RWPE1 (cell line): Measurements from ENCODE around the gene DGKI.

Source experiments
- CTCF ChIA-PET: fragments of 350-600 bp; sonication (Branson Sonifier 250); formaldehyde crosslinking; extraction: SDS; loops from one replicate; lab custom pipeline; 2021; lab: Yijun Ruan, JAX
- POLR2A ChIA-PET: fragments of 400-600 bp; formaldehyde crosslinking; extraction: SDS; loops from one replicate; lab custom pipeline; 2020; ENCODE audit warnings: antibody characterized with exemption; ENCODE audit not compliant: low non-redundant PET; lab: Yijun Ruan, JAX
- DNase-seq: peaks from one replicate; pipeline ENCODE4 v3.0.0; 2012; ENCODE audit warnings: low spot score
- H3K27ac ChIP-seq: fragments of 450-650 bp; 2 replicates; pipeline ENCODE4 v1.5.1; 2017
- CTCF ChIP-seq: fragments of 450-650 bp; conservative IDR thresholded peaks from 2 replicates; pipeline ENCODE4 v1.5.1; 2017; ENCODE audit warnings: low read depth, mild to moderate bottlenecking

DGKI gene

GRCh38 chr7:137354961-137355360 is 491.8 kb downstream of the DGKI start:
- CTCF ChIA-PET, result no interaction called here
- no peak overlapping the region for H3K27ac ChIP-seq
- TF ChIP-seq CTCF, result no peak
- no peak for DNase-seq
- POLR2A ChIA-PET, result no interaction called here

- no peak for DNase-seq
- H3K27ac ChIP-seq, result no peak overlapping the region
- TF ChIP-seq CTCF, result no peak
- CTCF ChIA-PET, result no interaction called here
- POLR2A ChIA-PET, result no interaction called here
Measured at GRCh38 chr7:137354396-137354795, 492.4 kb downstream of the DGKI start.

DNA sequence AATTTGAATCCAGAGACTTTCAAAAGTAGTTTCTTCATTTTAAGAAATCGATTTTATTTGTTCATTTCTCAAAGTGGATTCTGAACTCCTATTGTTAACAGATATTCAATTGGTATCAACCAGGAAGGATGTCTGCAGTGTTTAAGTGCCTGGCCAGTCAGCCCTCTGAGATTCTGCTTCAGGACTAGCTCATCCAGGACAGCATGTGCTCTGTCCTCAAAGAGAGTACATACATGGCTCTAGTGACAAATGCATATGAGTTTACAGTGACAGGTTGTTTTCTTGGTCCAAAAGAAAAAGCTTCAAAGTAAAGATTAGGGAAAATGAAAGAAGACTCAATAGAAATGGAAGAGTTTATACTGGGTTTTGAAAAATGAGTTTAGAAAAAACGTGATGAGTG is 494.8 kb downstream of the DGKI start:
- POLR2A ChIA-PET, result no interaction called here
- H3K27ac ChIP-seq, result no peak overlapping the region
- TF ChIP-seq CTCF, result no peak
- CTCF ChIA-PET, result no interaction called here
- no peak for DNase-seq

- no peak for DNase-seq
- POLR2A ChIA-PET, result no interaction called here
- H3K27ac ChIP-seq, result no peak overlapping the region
- no peak for TF ChIP-seq CTCF
- CTCF ChIA-PET, result no interaction called here
Measured at GRCh38 chr7:137345799-137346449, 500.9 kb downstream of the DGKI start.

- no peak within 1 kb of the TSS for H3K27ac ChIP-seq
- ChIA-PET CTCF (no interaction called here), POLR2A (no interaction called here)
- peak; percentile 2 for DNase-seq
- no peak for TF ChIP-seq CTCF
Measured at GRCh38 chr7:137343281-137343841, 503.4 kb downstream of the DGKI start, which contains the start of gene PTN. Gene PTN (minus strand): TSS chr7:137343733. CDS start chr7:137254973, 88,760 bp downstream.

DNA sequence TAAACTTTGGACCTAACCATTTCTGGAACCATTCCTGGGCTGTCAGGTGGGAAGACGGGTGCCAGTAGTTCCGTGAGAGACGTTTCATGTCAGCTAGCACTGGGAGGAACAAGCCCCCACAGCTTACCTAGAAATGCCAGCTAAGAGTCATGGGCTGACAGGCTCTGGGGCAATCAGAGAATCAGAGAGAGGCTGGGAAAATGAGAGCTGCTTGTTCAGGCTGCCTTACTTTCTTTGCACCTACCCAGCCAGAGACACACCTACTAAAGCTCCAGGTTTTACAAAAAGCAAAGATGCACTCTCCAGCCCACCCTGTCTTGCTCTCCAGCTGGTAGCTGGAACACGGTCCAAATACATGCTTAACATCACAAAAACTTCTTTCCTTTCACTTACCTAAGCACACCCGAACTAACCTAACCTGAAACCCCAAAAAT is 503.9 kb downstream of the DGKI start:
- TF ChIP-seq CTCF, result no peak
- CTCF ChIA-PET, result no interaction called here
- no peak for DNase-seq
- POLR2A ChIA-PET, result no interaction called here
- H3K27ac ChIP-seq, result no peak overlapping the region
